ENCODE results near the gene ACP7.

- TF ChIP-seq REST (IDR thresholded peaks at IDR 0.05; ENCODE audit: insufficient read depth in 1 of 2, low read depth in 2 of 2, low read length in 2 of 2) (no peak), POLR2AphosphoS5 (IDR thresholded peaks at IDR 0.05; ENCODE audit: low read depth, low read length) (no peak), SIN3A (IDR thresholded peaks at IDR 0.05; ENCODE audit: borderline replicate concordance, insufficient read depth, low read length) (no peak), TAF1 (IDR thresholded peaks at IDR 0.05; ENCODE audit: borderline replicate concordance, insufficient read depth, low read length) (no peak), FOXP2 (optimal IDR thresholded peaks at IDR 0.05; ENCODE audit: borderline replicate concordance, extremely low read depth, extremely low read length, insufficient read depth) (no peak)
These were observed 14.4 kb downstream of the ACP7 start for GRCh38 chr19:39098365-39099269.

Measured in PFSK-1 (cell line).